CD4-positive, alpha-beta T cell treated with Interleukin-17A for 4 hours (primary cell): ENCODE data around the gene SPARC.
"Not testable (repeated sequence)": the region's sequence is repeated elsewhere in the genome, so short reads cannot be mapped to it uniquely, and the experiment has no call there.

Source experiments
- DNase-seq: peaks from one replicate; pipeline ENCODE4 v3.0.0-alpha.2; 2020; ENCODE audit warnings: mixed read lengths

Gene SPARC

DNA sequence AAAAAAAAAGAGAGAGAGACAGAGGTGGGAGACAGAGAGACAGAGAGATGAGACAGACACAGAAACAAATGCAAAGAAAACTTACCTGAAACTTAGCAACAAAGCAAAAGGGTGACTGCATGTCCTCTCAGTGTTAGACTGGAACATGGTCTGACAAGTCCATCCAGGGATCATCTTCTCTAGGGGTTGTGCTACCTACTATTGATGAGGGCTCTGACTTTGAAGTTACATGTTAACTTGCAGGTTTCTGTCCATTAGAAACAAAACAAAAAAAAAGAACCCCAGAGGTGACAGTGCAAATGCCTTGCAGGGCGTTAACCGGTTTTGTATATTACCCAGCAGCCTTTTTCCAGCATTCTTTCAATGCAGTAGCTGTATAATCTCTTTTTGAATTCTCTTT, 13.6 kb upstream of the SPARC start:
- DNase-seq, result no peak

DNA sequence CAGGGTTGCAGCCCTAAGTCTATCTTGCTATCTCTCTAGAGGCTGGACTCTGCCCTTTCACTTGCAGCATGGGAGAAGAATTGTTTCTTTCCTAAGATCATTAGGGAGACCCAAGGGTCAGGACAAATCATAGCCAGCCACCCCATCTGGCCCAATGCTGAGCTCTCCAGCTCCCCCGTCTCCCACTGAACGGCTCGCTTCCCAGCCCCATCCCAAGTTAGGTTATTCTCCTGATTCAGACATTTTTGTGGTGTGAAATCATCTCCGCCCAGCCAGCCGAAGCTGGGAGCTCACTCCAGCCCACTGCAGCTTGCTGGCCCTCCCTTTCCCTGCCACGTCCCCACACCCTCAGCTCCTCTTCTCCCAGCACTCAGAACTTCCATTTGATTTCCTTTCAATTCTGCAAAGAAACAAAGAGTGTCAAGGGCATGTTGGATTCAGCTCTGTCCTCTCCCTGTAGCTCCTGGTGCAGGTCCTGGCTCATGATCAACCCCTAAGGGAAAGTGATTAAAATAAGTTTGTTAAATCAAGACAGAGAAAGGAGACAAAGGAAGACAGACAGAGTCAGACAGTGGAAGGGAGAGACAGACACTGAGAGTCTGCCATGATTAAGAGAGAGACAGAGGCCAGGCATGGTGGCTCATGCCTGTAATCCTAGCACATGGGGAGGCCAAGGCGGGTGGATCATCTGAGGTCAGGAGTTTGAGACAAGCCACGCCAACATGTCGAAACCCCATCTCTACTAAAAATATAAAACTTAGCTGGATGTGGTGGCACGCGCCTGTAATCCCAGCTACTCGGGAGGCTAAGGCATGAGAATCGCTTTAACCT, 12.6 kb upstream of the SPARC start:
- no peak for DNase-seq

DNA sequence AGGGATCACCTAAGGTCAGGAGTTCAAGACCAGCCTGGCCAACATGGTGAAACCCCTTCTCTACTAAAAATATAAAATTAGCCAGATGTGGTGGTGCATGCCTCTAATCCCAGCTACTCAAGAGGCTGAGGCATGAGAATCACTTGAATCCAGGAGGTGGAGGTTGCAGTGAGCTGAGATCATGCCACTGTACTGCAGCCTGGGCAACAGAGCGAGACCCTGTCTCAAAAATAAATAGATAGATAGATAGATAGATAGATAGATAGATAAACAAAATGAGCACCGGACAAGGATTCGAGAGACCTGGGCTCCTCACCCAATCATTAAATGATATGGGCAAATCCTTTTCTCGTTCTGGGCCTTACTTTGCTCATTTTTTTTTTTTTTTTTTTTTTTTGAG, 11.4 kb upstream of the SPARC start:
- DNase-seq, result not testable (repeated sequence)

DNA sequence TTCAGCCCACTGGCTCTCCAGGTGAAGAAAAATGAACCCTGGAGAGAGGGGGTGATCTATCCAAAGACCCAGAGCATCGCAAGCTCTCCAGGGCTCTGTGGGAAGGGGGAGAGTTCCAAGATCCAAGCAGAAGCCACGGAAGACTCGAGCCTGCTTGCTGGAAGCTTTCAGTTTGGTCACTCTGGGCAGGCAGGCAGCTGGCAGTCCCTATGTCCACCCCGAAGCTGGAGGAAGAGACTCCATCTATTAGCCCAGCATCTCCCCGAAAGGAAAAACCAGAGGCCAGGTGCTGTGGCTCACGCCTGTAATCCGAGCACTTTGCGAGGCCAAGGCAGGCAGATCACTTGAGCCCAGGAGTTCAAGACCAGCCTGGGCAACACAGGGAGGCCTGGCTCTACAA, 10.7 kb upstream of the SPARC start:
- DNase-seq, result no peak

DNA sequence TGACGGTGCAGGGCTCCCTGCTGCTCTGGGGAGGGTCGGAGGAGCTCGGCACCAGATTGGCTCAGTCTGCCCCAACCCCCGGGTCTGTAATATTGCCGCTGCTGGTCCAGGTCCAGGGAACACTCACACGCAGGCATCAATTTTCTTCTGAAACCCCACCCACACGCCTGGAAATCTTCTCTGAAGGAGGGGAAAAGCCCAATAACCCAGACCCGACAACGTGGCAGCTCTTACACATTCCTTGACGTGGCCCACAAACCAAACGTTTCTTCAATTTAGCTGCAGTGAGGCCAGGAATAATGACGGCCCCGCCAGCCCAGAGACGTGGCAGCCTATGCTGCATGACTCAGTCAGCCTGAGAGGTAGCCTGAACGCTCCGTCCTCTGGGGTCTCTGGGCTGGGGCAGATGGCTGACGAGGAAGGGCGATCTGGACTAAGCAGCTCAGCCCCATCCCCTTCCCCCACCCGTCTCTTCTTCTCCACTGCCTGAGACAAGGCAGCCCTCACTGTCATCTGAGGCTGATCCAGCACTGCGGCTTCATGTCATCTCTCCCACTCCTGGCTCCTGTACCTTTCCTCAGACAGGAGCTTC, 9.9 kb upstream of the SPARC start:
- no peak for DNase-seq

DNA sequence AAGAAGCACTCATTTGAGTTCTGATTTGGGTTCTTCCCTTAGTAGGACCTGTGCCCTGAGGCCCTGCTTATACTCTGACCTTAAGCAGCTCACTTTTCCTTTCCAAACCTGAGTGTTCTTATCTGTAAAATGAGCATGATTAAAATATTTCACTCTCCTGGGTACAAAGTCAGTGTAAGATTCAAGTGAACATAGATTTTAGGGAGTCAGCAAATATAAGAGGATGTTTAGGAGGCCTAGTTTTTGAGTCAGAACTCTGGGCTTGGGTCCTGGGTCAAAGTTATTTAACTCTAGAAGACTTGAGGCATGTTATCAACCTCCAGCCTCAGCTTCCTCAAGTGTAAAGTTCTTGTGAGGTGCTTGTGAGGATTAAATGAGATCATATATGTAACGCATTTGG, 8.7 kb upstream of the SPARC start:
- DNase-seq, result no peak

DNA sequence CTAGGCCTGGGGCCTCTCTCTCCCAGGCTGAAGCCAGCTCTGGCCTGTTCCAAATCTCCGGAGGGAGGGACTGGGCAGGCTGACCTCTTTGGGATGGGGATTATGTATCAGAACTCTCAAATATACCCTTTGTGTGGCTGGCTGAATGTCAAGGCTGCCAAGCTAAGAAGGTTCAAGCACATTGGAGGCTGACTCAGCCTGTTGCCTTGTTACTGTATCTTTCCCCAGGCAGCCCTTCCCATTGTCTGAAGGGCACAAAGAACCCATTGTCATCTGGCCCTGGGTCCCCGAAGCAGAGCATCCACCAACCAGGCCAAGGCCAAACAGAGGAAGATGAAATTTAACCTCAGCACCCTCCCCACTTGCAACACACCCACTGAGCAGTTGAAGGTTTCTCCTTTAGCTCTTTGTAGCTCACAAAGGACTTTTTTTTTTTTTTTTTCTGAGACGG, 7.3 kb upstream of the SPARC start:
- no peak for DNase-seq

DNA sequence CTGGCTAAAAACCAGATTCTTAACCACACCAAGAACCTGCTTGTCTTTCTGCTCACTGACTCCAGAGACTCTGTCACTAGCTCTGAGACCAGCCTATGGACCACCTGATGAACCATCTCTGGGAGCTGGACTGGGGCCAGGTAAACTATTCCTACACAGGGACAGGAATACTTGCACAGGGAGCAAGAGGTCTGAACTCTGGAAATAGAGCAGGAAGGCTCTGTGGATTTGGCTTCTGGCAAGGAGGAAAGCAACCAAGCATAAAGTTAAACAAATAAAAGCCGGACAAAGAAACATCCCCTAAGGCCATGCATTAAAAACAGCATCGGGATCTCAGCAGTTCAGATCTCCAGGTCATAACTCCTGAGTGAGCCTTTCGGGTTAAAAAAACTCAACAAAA, 5.6 kb upstream of the SPARC start:
- no peak for DNase-seq

DNA sequence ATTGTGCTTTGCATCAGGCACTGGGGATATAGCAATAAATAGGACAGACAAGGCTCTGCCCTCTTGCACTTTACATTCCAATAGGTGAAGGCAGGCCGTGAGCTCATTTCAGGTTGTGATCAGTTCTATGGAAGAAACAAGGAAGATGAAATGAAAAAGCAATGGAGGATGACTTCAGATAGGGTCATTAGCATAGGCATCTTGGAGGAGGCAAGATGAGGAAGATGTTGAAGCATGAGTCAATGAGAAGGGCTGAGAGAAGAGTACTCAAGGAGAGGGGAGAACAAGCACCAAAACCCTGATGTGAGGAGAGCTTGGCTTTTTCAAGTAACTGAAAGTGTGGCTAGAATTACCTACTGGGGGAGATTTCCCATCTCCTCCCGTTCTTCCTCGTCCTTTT, 5.0 kb upstream of the SPARC start:
- DNase-seq, result no peak

DNA sequence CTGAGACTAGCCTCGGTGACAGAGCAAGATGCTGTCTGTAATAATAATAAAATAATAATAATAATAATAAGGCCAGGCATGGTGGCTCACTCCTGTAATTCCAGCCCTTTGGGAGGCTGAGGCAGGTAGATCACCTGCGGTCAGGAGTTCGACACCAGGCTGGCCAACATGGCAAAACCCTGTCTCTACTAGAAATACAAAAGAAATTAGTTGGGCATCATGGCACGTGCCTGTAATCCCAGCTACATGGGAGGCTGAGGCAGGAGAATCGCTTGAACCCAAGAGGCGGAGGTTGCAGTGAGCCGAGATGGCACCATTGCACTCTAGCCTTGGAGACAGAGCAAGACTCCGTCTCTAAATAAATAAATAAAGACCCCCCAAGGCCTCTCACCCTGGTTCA, 2.9 kb upstream of the SPARC start:
- DNase-seq, result not testable (repeated sequence)

DNA sequence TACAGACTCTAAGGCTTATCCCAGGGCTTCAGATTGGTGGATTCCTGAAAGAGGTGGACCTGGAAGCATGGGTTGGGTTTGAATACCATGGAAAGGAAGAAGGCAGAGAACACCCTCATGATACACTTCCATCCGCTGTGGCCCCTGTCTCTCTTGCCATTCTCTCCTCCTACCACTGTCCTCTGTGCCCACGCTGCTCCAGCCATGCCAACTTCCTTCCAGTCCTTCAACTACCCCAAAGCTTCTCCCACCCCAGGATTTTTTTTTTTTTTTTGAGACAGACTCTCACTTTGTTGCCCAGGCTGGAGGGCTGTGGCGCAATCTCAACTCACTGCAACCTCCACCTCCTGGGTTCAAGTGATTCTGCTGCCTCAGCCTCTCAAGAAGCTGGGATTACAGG, 1.7 kb upstream of the SPARC start:
- no peak for DNase-seq

DNA sequence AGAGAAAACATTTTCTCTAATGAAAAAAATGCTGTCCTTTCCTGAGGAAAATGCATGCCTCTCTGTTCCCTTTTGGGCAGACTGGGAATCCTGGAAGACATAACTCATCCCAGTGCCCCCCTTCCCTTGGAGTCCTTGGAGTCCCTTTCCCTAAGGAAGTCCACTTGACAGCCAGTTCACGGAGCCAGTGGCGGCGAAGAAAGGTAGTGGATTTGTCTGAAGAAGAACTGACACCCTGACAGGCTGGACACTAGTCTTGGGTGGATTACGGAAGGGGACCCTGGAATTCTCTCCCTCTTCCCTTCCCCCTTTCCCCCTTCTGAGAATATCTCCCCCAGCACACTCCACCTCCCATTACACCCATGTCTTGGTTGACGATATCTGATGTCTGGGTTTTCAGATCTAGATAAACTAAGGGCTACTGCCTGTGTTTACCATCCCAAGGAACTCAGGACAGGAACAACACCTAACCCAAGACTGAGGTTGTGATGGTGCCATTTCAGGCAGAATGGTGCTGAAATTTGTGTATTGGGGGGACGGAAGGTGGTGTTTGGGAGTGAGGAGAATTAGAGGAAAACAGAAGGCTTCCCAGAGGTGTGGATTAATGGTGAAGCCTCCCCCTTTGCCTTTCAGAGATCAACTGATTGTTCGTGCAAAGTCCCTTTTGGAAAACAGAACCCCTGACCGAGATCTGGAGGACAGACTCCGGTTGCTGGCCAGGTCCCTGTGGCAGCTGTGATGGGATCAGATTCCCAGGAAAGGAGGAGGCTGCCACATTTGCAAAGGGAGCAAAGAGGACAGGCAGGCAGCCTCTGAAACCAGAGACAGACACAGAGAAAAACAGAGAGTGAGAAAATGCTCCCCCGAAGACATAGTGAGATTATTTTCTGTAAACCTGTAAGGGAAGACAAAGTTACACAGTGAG, 704 bp downstream of the SPARC start:
- no peak for DNase-seq

DNA sequence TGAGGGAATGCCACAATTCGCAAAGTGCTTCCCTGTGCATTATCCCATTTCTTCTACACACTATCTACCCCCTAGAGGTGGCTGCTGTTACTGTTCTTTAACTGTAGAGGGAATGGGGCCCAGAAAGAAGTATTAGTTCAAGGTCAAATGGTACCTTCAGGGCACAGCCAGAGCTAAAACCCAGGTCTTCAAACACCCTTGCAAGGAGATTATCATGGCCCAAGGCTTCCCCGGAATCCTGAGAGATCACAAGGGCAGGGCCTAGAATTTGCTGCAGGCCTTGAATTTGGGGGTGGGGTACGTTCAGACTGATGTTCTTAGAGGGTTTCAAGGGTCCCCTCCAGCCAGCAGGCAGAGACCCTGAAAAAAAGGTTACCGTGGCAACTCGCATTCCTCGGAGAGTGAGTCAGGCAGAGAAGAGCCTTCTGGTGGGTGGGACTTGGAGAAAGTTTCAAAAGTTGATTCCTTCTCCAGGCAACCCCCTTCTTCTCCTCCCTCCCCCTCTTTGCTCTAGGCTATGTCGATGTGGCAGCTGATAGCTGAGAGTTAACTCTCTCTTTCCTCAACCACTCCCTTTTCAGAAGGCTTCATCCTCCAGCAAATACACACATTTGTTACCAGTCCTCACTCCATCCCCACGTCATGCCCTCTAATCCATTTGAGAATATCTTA, 1.9 kb downstream of the SPARC start:
- no peak for DNase-seq

DNA sequence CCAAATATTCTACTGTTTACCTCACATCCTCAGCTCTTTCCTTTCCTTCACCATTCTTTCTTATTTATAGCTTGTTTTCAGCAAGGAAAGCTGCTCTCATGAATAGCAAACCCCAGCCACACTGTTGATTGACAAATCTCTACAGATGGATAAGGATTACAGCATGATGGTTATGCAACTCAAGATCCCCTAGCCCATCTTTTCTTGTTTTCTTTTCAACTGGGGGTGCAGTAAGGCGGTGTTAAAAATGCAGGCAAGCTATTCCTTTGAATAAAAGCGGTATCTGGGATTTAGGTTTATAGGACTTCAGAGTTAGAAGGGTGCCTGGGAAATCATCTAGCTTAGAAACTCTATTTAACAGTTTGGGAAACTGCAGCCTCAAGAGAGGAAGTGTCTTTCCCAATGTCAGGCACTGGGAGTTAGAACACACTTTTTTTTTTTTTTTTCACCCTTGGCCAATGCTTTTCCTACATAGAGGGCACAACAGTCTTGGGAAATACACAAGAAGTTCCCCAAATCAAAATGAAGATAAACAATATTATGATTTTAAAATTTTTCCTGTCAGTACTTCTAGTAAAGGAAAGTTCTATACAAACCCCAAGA, 2.6 kb downstream of the SPARC start:
- DNase-seq, result no peak

DNA sequence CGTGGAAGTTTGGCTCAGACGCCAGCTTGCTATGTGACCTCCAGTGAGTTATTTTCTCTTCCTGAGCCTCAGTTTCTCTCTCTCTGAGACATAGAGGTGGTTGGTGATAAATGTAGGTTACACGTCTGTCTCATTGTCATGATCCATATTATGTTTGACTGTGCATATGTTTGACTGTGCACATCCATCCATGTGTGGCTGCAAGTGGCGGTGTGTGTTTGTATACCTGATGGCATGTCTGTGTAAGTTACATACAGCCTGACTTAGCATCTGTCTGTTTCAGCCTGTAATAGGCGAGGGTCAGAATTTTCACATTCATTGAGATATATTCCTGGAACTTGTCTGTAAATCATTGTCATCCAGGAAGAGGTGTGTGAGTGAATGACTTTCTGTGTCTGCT, 3.3 kb downstream of the SPARC start:
- DNase-seq, result no peak

DNA sequence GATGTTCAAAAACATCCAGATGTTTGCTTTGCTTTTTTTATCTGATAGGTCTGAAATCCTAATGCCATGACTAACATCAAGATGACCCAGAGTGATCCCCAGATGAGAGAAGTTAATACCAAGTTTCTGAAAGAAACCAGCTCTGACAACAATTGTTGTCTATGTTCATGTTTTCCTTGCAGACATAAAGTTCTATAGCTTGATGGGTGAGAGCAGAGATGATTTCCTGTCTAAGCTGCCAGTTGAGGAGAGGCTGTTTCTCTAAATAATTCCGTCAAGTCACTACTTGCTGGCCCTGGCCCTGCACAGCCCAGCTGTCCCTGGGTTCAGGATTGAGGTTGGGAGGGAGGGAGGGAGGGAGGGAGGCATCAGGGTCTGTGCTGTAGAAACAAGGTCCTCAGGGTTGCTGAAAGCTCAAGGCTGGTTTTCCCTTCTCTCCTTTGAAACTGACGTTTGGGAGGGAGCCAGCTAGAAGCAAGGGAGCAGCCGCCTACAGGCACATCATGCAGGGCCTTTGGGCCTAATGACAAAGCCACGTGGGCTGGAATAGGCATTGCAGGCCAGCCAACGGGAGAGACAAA, 3.9 kb downstream of the SPARC start:
- DNase-seq, result no peak

DNA sequence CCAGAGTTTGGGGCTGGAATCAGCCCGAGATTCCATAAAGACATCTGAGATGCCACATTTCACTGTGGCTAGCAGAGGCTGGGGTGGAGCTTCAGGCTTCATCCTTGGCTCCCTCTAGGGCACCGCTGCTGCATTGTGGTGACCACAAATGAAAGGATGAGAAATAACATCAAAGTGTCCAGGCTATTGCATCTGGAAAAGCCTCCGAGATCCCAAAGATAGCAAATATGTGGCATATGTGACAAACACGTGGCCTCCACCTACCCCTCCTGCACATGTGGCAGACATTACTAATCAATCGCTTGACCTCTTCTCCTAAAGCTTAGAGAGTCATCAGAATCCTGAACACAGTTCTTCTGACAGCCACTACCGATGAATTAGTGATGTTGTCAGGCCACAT, 4.5 kb downstream of the SPARC start:
- no peak for DNase-seq

DNA sequence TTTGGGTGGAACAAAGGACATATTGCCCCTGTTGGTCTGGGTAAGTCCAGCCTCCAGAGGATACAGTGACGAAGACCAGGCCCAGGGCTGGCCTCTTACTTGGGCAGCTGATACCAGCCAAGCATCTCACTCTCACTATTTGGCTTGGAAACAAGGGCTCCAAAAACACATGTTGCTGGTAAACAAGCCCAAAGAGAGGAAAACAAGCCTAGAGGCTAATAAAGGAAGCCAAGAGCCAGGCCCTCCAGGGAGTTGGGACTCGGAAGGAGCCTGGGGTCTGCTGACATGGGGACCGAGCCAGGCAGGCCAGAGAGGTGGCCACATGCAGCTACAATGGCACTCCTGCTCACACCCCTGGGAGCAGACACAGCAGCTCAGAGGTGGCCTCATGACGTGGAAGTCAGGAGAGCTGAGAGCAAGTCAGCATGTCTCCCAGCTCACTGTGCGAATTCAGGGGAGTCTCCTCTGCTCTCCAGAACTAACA, 5.7 kb downstream of the SPARC start:
- no peak for DNase-seq

DNA sequence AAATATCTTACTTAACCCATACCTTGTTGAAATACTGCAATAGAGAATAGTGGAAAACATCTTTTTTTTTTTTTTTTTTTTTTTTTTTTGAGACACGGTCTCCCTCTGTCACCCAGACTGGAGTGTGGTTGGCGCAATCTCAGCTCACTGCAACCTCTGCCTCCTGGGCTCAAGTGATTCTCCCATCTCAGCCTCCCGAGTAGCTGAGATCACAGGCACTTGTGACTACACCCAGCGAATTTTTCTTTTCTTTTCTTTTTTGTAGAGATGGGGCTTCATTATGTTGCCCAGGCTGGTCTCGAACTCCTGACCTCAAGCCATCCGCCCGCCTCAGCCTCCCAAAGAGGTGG, 6.6 kb downstream of the SPARC start:
- DNase-seq, result not testable (repeated sequence)

DNA sequence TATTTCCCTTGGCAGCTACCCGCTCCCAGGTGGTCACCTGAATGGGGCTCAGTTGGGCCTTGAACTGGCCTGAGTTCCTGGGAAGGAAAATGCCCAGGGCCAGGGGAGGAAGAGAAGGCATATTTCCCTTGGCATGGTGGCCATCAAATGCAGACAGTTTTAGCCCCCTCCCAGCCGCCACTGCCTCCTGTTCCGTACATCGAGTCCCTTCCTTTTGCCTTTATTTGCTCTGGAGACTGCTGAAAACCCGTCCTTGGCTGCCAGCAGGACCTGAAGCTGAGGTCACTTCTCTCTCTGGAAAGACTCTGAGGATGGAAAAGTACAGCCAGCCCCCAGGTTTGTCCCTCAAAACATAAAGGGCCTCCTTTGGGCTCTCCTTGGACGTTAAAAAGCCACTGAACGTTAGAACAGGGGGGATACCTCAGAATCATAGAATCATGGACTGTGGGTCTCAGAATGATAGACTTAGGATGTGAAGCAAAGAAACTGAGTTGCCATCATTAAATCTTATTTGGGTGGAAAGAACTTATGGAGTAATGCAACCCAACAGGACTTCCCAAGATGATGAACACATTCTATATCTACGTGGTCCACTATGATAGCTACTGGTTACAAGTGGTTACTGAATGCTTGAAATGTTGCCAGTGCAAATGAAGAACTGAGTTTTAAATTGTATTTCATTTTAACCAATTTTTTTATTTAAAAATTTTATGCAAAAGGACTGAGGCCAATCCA, 7.1 kb downstream of the SPARC start:
- DNase-seq, result no peak

DNA sequence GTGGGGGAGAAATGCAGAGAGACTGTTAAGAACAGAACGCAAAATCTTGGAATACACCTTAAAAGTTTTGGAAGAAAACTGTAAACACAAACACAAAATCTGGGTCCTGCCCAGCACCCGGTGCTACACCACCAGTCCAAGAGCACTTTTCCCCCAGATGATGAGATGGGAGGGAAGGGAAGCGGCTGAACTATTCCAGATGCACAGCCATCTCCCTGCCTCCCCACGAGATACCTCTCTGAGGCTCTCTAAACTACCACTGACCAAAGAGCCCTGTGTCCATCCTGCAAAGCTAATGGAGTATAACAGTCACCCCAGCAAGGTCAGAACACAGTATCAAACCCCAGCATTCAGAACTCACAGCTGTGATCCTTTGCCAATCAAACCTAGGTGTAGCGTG, 8.0 kb downstream of the SPARC start:
- no peak for DNase-seq
